T-helper 2 cell treated with Interferon-gamma antibody and Interleukin-4, amounts not matched to agents 5 μg/mL and 100 μg/mL, for 36 hours (primary cell): ENCODE measurements around the gene GSTCD.
"Not testable (repeated sequence)": the region's sequence is repeated elsewhere in the genome, so short reads cannot be mapped to it uniquely, and the experiment has no call there.

ENCODE experiments used
- DNase-seq: peaks from one replicate; pipeline ENCODE4 v3.0.0; 2021; ENCODE audit warnings: low spot score
- H3K27ac Mint-ChIP-seq: one replicate; pipeline ENCODE4 v1.8.0; 2021; ENCODE audit warnings: mild to moderate bottlenecking, mixed read lengths
- H3K27me3 Mint-ChIP-seq: one replicate; pipeline ENCODE4 v1.8.0; 2021; ENCODE audit warnings: low read depth, mixed read lengths
- H3K36me3 Mint-ChIP-seq: one replicate; pipeline ENCODE4 v1.8.0; 2021; ENCODE audit warnings: low read depth, mixed read lengths
- H3K4me1 Mint-ChIP-seq: one replicate; pipeline ENCODE4 v1.8.0; 2021; ENCODE audit warnings: low read depth, mixed read lengths
- H3K4me3 Mint-ChIP-seq: one replicate; pipeline ENCODE4 v1.8.0; 2022; ENCODE audit warnings: mild to moderate bottlenecking, moderate library complexity, mixed read lengths
- H3K9me3 Mint-ChIP-seq: one replicate; pipeline ENCODE4 v1.8.0; 2021; ENCODE audit warnings: mixed read lengths

Gene GSTCD

DNA sequence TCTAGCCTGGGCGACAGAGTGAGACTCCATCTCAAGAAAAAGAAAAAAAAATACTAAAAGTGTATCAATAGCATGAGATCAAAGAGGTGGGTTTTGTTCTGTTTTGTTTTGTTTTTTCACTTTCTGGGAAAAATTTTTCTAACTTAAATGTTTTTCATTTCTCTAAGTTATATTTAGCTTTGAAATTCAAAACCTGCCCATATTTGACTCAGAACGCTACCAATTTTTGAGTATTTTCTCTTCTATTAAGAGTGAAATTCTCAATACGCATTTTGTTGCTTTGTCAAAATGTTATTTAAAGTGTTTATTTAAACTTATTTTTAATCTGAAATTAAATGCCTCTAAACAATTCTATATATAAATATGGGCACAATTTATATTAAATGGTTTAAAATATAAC is 39.6 kb downstream of the GSTCD start:
- H3K27ac Mint-ChIP-seq, result no peak overlapping the region
- no peaks in the 10 kb centered on the region for H3K27me3 Mint-ChIP-seq
- H3K9me3 Mint-ChIP-seq, result no peaks in the 10 kb centered on the region
- no peak overlapping the region for H3K4me3 Mint-ChIP-seq
- DNase-seq, result no peak
- peaks cover 3% of the 10 kb centered on the region for H3K4me1 Mint-ChIP-seq
- H3K36me3 Mint-ChIP-seq, result no peaks in the 10 kb centered on the region

DNA sequence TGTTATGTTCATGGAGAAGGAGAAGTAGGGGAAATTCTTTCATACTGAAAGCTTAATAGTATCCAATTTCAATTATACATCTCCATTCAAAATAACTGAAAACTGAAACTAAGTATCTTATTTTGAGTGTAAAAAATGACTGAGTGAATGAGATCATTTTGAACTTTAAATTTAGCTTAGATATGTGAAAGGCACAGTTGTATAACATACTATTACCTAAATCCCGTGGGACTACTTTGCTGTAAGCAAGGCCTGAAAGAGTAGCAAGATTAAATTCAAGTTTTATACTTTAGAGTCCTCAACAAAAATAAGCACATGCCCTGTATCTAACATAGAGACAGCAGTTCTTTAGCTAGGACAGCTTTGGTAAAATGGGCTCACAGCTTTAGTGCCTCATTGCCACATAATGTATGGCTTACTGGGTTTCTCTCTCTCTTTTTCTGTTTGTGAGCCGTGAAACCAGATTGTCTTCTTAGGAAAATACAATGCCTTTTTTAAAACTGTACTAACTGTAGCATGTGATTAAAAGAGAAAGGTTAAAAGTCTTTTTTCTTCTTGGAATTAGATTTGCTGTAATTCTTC is 43.2 kb downstream of the GSTCD start:
- Mint-ChIP-seq H3K4me1 (peaks cover 3% of the 10 kb centered on the region), H3K36me3 (no peaks in the 10 kb centered on the region), H3K27me3 (no peaks in the 10 kb centered on the region), H3K9me3 (no peaks in the 10 kb centered on the region), H3K27ac (no peak overlapping the region), H3K4me3 (no peak overlapping the region)
- no peak for DNase-seq

DNA sequence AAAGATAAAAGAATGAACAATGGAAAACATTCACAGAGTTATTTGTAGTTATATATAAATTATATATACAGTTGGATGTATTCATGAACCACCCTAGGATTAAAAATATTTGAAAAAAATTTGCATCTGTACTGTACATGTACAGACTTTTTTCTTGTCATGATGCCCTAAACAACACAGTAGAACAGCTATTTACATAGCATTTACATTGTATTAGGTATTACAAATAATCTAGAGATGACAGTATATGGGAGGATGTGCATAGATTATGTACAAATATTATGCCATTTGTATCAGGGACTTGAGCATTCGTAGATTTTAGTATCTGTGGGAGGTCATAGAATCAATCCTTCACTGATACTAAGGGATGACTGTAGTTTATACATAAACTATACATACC is 44.8 kb downstream of the GSTCD start:
- Mint-ChIP-seq H3K27me3 (no peaks in the 10 kb centered on the region), H3K4me1 (peaks cover 3% of the 10 kb centered on the region), H3K36me3 (no peaks in the 10 kb centered on the region), H3K27ac (no peak overlapping the region), H3K4me3 (no peak overlapping the region), H3K9me3 (no peaks in the 10 kb centered on the region)
- no peak for DNase-seq

GRCh38 chr4:105755375-105755774 is 46.8 kb downstream of the GSTCD start:
- H3K9me3 Mint-ChIP-seq, result no peaks in the 10 kb centered on the region
- no peaks in the 10 kb centered on the region for H3K27me3 Mint-ChIP-seq
- peaks cover 3% of the 10 kb centered on the region for H3K4me1 Mint-ChIP-seq
- no peak overlapping the region for H3K27ac Mint-ChIP-seq
- no peak overlapping the region for H3K4me3 Mint-ChIP-seq
- no peaks in the 10 kb centered on the region for H3K36me3 Mint-ChIP-seq
- no peak for DNase-seq

- Mint-ChIP-seq H3K4me3 (no peak overlapping the region), H3K4me1 (no peaks in the 10 kb centered on the region), H3K36me3 (no peaks in the 10 kb centered on the region), H3K9me3 (no peaks in the 10 kb centered on the region), H3K27ac (no peak overlapping the region), H3K27me3 (no peaks in the 10 kb centered on the region)
- no peak for DNase-seq
Observed at GRCh38 chr4:105758958-105759357, 50.4 kb downstream of the GSTCD start.

GRCh38 chr4:105765690-105766407 is 57.3 kb downstream of the GSTCD start:
- DNase-seq, result no peak
- H3K27me3 Mint-ChIP-seq, result no peaks in the 10 kb centered on the region
- H3K9me3 Mint-ChIP-seq, result peaks cover 12% of the 10 kb centered on the region
- H3K36me3 Mint-ChIP-seq, result peaks cover 1% of the 10 kb centered on the region
- H3K4me1 Mint-ChIP-seq, result no peaks in the 10 kb centered on the region
- no peak overlapping the region for H3K4me3 Mint-ChIP-seq
- no peak overlapping the region for H3K27ac Mint-ChIP-seq

- Mint-ChIP-seq H3K4me1 (no peaks in the 10 kb centered on the region), H3K27ac (no peak overlapping the region), H3K27me3 (no peaks in the 10 kb centered on the region), H3K9me3 (peaks cover 15% of the 10 kb centered on the region), H3K4me3 (no peak overlapping the region), H3K36me3 (peaks cover 3% of the 10 kb centered on the region)
- no peak for DNase-seq
Observed at GRCh38 chr4:105767579-105767978, 59.0 kb downstream of the GSTCD start.

DNA sequence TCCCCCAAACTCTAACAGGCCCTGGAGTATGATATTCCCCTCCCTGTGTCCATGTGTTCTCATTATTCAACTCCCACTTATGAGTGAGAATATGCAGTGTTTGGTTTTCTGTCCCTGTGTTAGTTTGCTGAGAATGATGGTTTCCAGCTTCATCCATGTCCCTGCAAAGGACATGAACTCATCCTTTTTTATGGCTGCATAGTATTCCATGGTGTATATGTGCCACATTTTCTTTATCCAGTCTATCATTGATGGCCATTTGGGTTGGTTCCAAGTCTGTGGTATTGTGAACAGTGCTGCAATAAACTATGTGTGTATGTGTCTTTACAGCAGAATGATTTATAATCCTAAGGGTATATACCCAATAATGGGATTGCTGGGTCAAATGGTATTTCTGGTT is 61.9 kb downstream of the GSTCD start:
- H3K4me3 Mint-ChIP-seq, H3K36me3 Mint-ChIP-seq, H3K4me1 Mint-ChIP-seq, H3K27ac Mint-ChIP-seq, DNase-seq, H3K27me3 Mint-ChIP-seq: not testable (repeated sequence)
- H3K9me3 Mint-ChIP-seq, result peaks cover 25% of the 10 kb centered on the region

- not testable (repeated sequence) for H3K27ac Mint-ChIP-seq, H3K4me1 Mint-ChIP-seq, H3K27me3 Mint-ChIP-seq, H3K36me3 Mint-ChIP-seq, DNase-seq, H3K4me3 Mint-ChIP-seq
- H3K9me3 Mint-ChIP-seq, result peaks cover 25% of the 10 kb centered on the region
Observed at GRCh38 chr4:105772065-105772464, 63.5 kb downstream of the GSTCD start.

DNA sequence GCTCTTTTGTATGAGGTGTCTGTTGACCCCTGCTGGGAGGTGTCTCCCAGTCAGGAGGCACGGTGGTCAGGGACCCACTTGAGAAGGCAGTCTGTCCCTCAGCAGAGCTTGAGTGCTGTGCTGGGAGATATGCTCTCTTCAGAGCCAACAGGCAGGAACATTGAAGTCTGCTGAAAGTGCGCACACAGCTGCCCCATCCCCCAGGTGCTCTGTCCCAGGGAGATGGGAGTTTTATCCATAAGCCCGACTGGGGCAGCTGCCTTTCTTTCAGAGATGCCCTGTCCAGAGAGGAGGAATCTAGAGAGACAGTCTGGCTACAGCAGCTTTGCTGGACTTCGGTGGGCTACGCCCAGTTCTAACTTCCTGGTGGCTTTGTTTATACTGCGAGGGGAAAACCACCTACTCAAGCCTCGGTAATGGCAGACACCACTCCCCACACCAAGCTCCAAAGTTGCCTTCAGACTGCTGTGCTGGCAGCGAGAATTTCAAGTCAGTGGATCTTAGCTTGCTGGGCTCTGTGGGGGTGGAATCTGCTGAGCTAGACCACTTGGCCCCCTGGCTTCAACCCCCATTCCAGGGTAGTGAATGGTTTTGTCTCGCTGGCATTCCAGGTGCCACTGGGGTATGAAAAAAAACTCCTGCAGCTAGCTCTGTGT is 67.3 kb downstream of the GSTCD start:
- not testable (repeated sequence) for H3K4me1 Mint-ChIP-seq, H3K36me3 Mint-ChIP-seq, H3K27me3 Mint-ChIP-seq, H3K4me3 Mint-ChIP-seq, H3K27ac Mint-ChIP-seq, DNase-seq
- peaks cover 12% of the 10 kb centered on the region for H3K9me3 Mint-ChIP-seq

DNA sequence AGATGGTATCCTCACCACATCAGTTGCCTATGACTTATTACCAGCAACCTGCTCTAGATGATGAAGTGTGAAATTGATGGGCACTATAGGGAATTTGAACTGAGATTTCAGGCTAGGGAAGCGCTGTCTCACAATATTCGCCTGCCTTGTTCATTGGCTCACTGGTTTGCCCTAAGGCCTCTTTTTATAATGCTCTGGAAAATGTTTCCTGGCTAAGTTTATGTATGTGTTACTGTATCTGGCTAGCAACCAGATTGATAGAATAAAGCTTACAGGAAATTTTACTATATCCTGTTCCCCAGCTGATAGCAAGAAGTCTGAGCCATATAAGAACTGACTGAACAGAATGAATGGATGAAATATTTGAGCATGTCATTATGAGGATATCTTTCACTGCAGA is 71.6 kb downstream of the GSTCD start:
- Mint-ChIP-seq H3K4me3 (no peak overlapping the region), H3K9me3 (no peaks in the 10 kb centered on the region), H3K27ac (no peak overlapping the region), H3K4me1 (peaks cover 2% of the 10 kb centered on the region), H3K36me3 (no peaks in the 10 kb centered on the region), H3K27me3 (no peaks in the 10 kb centered on the region)
- DNase-seq, result no peak

DNA sequence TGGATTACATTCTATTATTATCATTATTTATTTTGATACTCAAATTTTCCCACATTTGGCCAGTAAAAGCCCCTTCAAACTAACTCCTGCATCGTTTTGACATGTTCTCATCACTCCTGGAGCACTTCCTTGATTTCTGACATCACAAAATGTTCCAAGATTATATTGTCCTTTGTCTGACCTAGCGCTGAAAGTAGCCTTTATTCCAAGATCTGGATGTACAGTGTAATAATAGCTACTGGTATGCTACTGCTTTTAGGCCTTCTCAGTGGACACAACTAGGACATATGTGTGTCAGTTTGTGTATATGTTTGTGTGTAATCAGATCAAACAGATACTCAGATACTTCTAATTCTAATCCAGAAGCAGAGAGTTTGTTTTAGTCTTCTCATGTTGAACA is 76.2 kb downstream of the GSTCD start:
- no peaks in the 10 kb centered on the region for H3K9me3 Mint-ChIP-seq
- no peak for DNase-seq
- H3K36me3 Mint-ChIP-seq, result no peaks in the 10 kb centered on the region
- peaks cover 2% of the 10 kb centered on the region for H3K4me1 Mint-ChIP-seq
- no peaks in the 10 kb centered on the region for H3K27me3 Mint-ChIP-seq
- no peak overlapping the region for H3K27ac Mint-ChIP-seq
- no peak overlapping the region for H3K4me3 Mint-ChIP-seq

- Mint-ChIP-seq H3K27ac (no peak overlapping the region), H3K9me3 (no peaks in the 10 kb centered on the region), H3K36me3 (no peaks in the 10 kb centered on the region)
Observed at GRCh38 chr4:105785792-105786191, 77.2 kb downstream of the GSTCD start.

GRCh38 chr4:105786748-105787147 is 78.2 kb downstream of the GSTCD start:
- Mint-ChIP-seq H3K4me3 (no peak overlapping the region), H3K36me3 (no peaks in the 10 kb centered on the region), H3K27ac (no peak overlapping the region), H3K27me3 (no peaks in the 10 kb centered on the region), H3K4me1 (peaks cover 2% of the 10 kb centered on the region), H3K9me3 (no peaks in the 10 kb centered on the region)
- DNase-seq, result no peak

More at GRCh38 chr4:105785792-105786191, 77.2 kb downstream of the GSTCD start:
- DNase-seq, result no peak
- H3K4me1 Mint-ChIP-seq, result peaks cover 2% of the 10 kb centered on the region
- no peak overlapping the region for H3K4me3 Mint-ChIP-seq
- no peaks in the 10 kb centered on the region for H3K27me3 Mint-ChIP-seq
